NT2/D1 (cell line): ENCODE measurements around the gene NPAS3.

Experiments used
- YY1 ChIP-seq: IDR thresholded peaks from 2 replicates; pipeline ENCODE4 v1.6.1; 2011; ENCODE audit not compliant: insufficient read length, insufficient read depth
- ZNF274 ChIP-seq: IDR thresholded peaks from 2 replicates; pipeline ENCODE4 v1.6.1; 2011; ENCODE audit warnings: mild to moderate bottlenecking, low read depth, low read length

DNA sequence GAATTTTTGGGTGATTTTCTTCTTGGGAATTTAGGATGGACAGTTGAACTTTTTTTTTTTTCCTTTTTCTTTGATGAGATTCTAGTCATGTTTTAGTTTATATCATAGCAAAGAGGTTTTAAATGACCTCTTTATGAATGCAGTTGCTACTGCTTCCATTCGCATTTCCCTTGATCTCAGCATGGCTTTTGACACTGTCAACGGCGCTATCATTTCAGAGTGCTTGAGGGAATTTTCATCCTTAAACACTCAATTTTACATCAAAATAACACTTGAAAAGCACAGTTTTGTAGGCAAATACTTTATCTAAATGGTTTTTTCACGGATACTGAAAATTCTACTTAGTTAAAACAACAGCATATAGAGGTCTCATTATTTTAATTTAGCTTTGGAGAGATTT, 195.5 kb downstream of the NPAS3 start:
- TF ChIP-seq ZNF274 (no peak), YY1 (no peak)
